CD14-positive monocyte (primary cell): ENCODE data around the gene SP6. TPM values are rescaled to one million over a fixed set of nuclear protein-coding genes. Genes with fewer than 3 reads are reported as not detected.
A peak's percentile ranks its signal among the peaks of the same experiment; 100 is the strongest.

Experiments used
- DNase-seq, 3 donors: peaks; one replicate each; pipeline ENCODE4 v3.0.0-alpha.2; 2011 to 2022
- H2AFZ ChIP-seq: 2 replicates; pipeline ENCODE4 v1.6.0; 2012; ENCODE audit warnings: mild to moderate bottlenecking, low read depth, low read length, inconsistent platforms; ENCODE audit not compliant: insufficient read depth, poor library complexity, severe bottlenecking
- H3K27ac ChIP-seq, 2 donors: 1 replicate in 1 of 2; 2 replicates in 1 of 2; pipeline ENCODE4 v1.5.1; 2012 to 2013; ENCODE audit warnings: low read length in 2 of 2, control low read depth in 1 of 2, inconsistent platforms in 1 of 2, low read depth in 1 of 2, mild to moderate bottlenecking in 1 of 2
- H3K27me3 ChIP-seq, 2 donors: one replicate each; pipeline versions ENCODE4 v1.6.0 to v1.6.1; 2011 to 2013; ENCODE audit warnings: low read length in 2 of 2; ENCODE audit not compliant: control insufficient read depth in 2 of 2, insufficient read depth in 2 of 2
- H3K36me3 ChIP-seq, 2 donors: replicated peaks in 1 of 2; 1 replicate in 1 of 2; 2 replicates in 1 of 2; pipeline versions ENCODE4 v1.5.1 to v1.6.1; 2012 to 2013; ENCODE audit warnings: low read length in 2 of 2, control low read depth in 1 of 2, inconsistent platforms in 1 of 2, mild to moderate bottlenecking in 1 of 2; ENCODE audit not compliant: insufficient read depth in 2 of 2, control insufficient read depth in 1 of 2
- H3K4me1 ChIP-seq, 2 donors: 1 replicate in 1 of 2; 2 replicates in 1 of 2; pipeline versions ENCODE4 v1.5.1 to v1.6.1; 2012 to 2013; ENCODE audit warnings: low read length in 2 of 2, control low read depth in 1 of 2, inconsistent platforms in 1 of 2, mild to moderate bottlenecking in 1 of 2, moderate library complexity in 1 of 2; ENCODE audit not compliant: insufficient read depth in 2 of 2, control insufficient read depth in 1 of 2
- H3K4me2 ChIP-seq: replicated peaks from 2 replicates; pipeline ENCODE3; 2012; ENCODE audit warnings: low read length, moderate library complexity, mild to moderate bottlenecking; ENCODE audit not compliant: poor library complexity, severe bottlenecking; ENCODE audit errors: extremely low read depth
- H3K4me3 ChIP-seq, 3 experiments: fragments of 200-600 bp in 1 of 3; sonication (generic) in 1 of 3; replicated peaks in 1 of 3; 1 replicate in 2 of 3; 2 replicates in 1 of 3; pipeline ENCODE4 v1.5.1; 2011 to 2013; ENCODE audit warnings: low read length in 3 of 3, mild to moderate bottlenecking in 3 of 3, control low read depth in 2 of 3, low read depth in 2 of 3, inconsistent platforms in 1 of 3, moderate library complexity in 1 of 3
- H3K79me2 ChIP-seq: 2 replicates; pipeline ENCODE4 v1.6.0; 2012; ENCODE audit warnings: mild to moderate bottlenecking, control low read depth, inconsistent platforms, low read length, moderate library complexity; ENCODE audit not compliant: insufficient read depth
- H3K9ac ChIP-seq: 2 replicates; pipeline ENCODE4 v1.6.0; 2017; ENCODE audit warnings: low read length, mild to moderate bottlenecking; ENCODE audit not compliant: insufficient read depth, poor library complexity, severe bottlenecking
- H3K9me3 ChIP-seq, 2 donors: replicated peaks in 1 of 2; 1 replicate in 1 of 2; 2 replicates in 1 of 2; pipeline versions ENCODE4 v1.5.1 to v1.6.1; 2012 to 2013; ENCODE audit warnings: low read length in 2 of 2, control low read depth in 1 of 2; ENCODE audit not compliant: control insufficient read depth in 1 of 2, insufficient read depth in 1 of 2
- H4K20me1 ChIP-seq: 2 replicates; pipeline ENCODE4 v1.6.0; 2012; ENCODE audit warnings: mild to moderate bottlenecking, low read length, control low read depth, moderate library complexity; ENCODE audit not compliant: insufficient read depth
- H3K27ac Mint-ChIP-seq, 7 donors: one replicate each; pipeline ENCODE4 v1.8.0; 2020; ENCODE audit warnings: mild to moderate bottlenecking in 7 of 7, mixed read lengths in 7 of 7, moderate library complexity in 6 of 7, inconsistent platforms in 2 of 7
- H3K27me3 Mint-ChIP-seq, 3 donors: one replicate each; pipeline ENCODE4 v1.8.0; 2021 to 2022; ENCODE audit warnings: low read depth in 3 of 3, mild to moderate bottlenecking in 3 of 3, mixed read lengths in 3 of 3, moderate library complexity in 3 of 3, inconsistent platforms in 1 of 3
- H3K36me3 Mint-ChIP-seq, 2 donors: one replicate each; pipeline ENCODE4 v1.8.0; 2020; ENCODE audit warnings: mixed read lengths in 2 of 2, inconsistent platforms in 1 of 2, mild to moderate bottlenecking in 1 of 2
- H3K4me1 Mint-ChIP-seq: one replicate; pipeline ENCODE4 v1.8.0; 2020; ENCODE audit warnings: mild to moderate bottlenecking, mixed read lengths
- H3K4me3 Mint-ChIP-seq, 2 donors: one replicate each; pipeline ENCODE4 v1.8.0; 2020; ENCODE audit warnings: mild to moderate bottlenecking in 2 of 2, mixed read lengths in 2 of 2, moderate library complexity in 1 of 2
- H3K9me3 Mint-ChIP-seq, 7 donors: one replicate each; pipeline ENCODE4 v1.8.0; 2020 to 2022; ENCODE audit warnings: mixed read lengths in 7 of 7, mild to moderate bottlenecking in 6 of 7, moderate library complexity in 6 of 7, inconsistent platforms in 2 of 7
- WGBS: methylation state at CpG from one replicate; pipeline ENCODE4 v1.1.5; 2013; ENCODE audit warnings: missing lambda C conversion rate; ENCODE audit not compliant: insufficient coverage; 5-methylcytosine and 5-hydroxymethylcytosine counted together
- intact Hi-C, 2 donors: fragments of 100-400 bp; cut with micrococcal nuclease; formaldehyde crosslinking; loops; one replicate each; pipeline versions ENCODE4 v1.15.0 to v1.15.1; 2023
- polyA plus RNA-seq, 3 donors: library from polyadenylated mRNA; depleted of rRNA in 1 of 3; unstranded in 2 of 3; stranded (reverse) in 1 of 3; fragments of 300-500 nt in 2 of 3; fragments of >200 nt in 1 of 3; fragmentation: Illumina TruSeq in 2 of 3; gene quantifications; 1 replicate in 2 of 3; 2 replicates in 1 of 3; pipeline ENCODE4 v1.2.3, GENCODE V29; 2012 to 2021
- TF ChIP-seq, protein P1 (sequence below): fragments of 200-600 bp; IDR thresholded peaks from one replicate; pipeline ENCODE4 v1.8.0; 2022; ENCODE audit warnings: antibody characterized with exemption, mild to moderate bottlenecking

The SP6 gene
- polyA plus RNA-seq, 3 donors: 0.06 TPM; not detected in 2

DNA sequence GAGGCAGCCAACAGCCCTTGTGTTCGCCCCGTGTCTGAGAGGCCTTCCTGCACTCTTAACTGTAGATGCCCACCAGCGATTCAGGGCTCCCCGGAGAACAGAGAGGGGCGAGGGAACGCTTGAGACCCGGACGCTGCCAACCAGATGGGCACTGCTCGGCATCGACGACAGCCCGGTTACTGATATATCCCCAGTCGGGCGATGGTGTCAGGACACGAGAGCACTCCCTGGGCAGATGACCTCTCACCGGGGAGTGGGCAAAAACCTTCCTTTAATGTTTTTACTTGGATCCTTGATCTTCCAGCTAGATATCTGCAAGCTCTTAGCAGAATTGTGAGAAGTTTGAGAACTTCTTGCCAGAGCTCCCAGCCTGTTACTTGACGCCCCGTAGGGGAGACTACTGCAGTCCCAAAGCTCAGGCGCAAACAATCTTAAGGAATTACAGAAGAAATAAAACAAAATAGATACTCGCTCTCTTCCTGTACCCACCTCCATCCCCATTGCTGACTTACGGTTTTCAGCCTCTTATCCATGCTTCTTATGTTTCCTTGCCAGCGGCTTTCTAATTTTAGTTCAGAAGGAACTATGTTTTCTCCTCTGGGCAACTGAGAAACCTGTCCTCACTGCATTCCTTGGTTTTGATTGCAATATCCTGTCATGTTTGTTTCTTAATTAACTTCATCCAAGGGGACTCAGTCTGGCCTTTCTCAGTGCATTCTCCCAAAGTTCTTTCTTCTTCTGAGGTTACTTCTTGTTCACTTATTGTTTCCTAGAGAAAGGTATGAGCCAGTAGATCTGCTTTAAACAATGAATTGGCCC lies 45.9 kb upstream of the SP6 start:
- Histone ChIP-seq H2AFZ (peak overlapping the region; percentile 93), H3K4me3 (peak overlapping the region; percentile 90 to 99 (median 92)), H3K27ac (peak overlapping the region; percentile 69 to 95), H3K9me3 (no peaks in the 10 kb centered on the region), H3K4me2 (peak overlapping the region; percentile 99), H3K9ac (peak overlapping the region; percentile 91), H3K4me1 (peaks cover 28 to 45% of the 10 kb centered on the region in 2 donors), H3K79me2 (peaks cover 64% of the 10 kb centered on the region), H4K20me1 (peaks cover 6% of the 10 kb centered on the region), H3K27me3 (no peaks in the 10 kb centered on the region), H3K36me3 (peaks cover 6 to 28% of the 10 kb centered on the region in 2 donors)
- intact Hi-C loops: loop anchor here (2.0 to 10.0 kb wide), 4 partner anchors 44 to 232 kb away; partner anchors contain the start of gene PNPO (in 2 of the 2)
- Mint-ChIP-seq H3K4me3 (peak overlapping the region; percentile 86 to 92), H3K4me1 (peaks cover 38% of the 10 kb centered on the region), H3K27ac (peak overlapping the region; percentile 85 to 97 (median 94)), H3K36me3 (peaks cover 25 to 30% of the 10 kb centered on the region in 2 donors), H3K27me3 (peaks cover 0 to 2% (median 0%) of the 10 kb centered on the region in 3 donors), H3K9me3 (no peaks in the 10 kb centered on the region)
- TF ChIP-seq, protein P1, sequence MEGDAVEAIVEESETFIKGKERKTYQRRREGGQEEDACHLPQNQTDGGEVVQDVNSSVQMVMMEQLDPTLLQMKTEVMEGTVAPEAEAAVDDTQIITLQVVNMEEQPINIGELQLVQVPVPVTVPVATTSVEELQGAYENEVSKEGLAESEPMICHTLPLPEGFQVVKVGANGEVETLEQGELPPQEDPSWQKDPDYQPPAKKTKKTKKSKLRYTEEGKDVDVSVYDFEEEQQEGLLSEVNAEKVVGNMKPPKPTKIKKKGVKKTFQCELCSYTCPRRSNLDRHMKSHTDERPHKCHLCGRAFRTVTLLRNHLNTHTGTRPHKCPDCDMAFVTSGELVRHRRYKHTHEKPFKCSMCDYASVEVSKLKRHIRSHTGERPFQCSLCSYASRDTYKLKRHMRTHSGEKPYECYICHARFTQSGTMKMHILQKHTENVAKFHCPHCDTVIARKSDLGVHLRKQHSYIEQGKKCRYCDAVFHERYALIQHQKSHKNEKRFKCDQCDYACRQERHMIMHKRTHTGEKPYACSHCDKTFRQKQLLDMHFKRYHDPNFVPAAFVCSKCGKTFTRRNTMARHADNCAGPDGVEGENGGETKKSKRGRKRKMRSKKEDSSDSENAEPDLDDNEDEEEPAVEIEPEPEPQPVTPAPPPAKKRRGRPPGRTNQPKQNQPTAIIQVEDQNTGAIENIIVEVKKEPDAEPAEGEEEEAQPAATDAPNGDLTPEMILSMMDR: no peak
- WGBS: 0% methylated on average over 18 of the region's 22 CpGs
- no peak for DNase-seq

DNA sequence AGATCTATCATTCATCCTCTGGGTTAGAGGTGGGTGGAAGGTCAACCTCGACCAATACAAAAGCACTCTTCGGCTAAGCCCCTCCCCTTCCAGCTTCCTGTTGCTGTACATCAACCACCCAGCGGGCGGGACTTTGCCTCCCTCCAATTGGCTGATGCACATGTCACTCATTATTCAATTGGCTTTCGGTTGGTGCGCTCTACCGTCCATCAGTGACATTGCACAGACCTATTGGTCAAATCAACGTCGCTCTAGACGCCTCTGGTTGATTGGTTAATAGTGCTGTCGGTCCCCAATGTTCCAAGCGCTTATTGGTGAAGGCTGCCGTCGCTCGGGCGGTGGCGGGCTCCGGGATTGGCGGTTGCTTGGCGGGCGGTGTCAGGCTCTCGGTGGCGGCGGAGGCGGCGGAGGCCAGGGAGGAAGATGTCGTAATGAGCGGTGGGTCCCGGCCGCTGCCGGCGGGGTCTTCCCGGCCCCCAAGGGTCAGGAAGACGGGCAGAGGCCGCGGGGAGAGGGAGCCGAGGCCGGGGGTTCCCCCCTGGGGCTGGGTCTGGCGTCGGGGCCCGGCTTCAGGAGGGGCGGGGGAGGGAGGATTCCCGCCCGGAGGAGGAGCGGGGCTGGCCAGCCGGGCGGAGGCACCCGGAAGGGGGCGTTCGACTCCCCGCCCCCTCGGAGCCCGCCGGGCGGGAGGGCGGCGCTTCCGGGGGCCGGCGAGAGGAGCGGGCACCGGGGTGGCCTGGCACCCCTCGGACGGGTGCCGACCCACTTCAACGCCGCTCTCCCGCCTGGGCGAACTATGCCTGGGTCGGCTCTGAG lies 45.1 kb upstream of the SP6 start, which contains the start of gene SP2:
SP2 (plus strand) TSS at position 381 of the 816 bp plus-strand sequence; CDS start at position 432, 51 bp downstream.
- Histone ChIP-seq H3K9ac (peak within 1 kb of the TSS; percentile 91), H2AFZ (peak within 1 kb of the TSS; percentile 97), H3K27me3 (no peaks in the 10 kb centered on the region), H3K27ac (peak within 1 kb of the TSS; percentile 69 to 95), H3K9me3 (no peaks in the 10 kb centered on the region), H4K20me1 (peaks cover 5% of the 10 kb centered on the region), H3K36me3 (peaks cover 6 to 22% of the 10 kb centered on the region in 2 donors), H3K79me2 (peaks cover 57% of the 10 kb centered on the region), H3K4me1 (peaks cover 28 to 53% of the 10 kb centered on the region in 2 donors), H3K4me3 (peak within 1 kb of the TSS; percentile 90 to 99 (median 92)), H3K4me2 (peak within 1 kb of the TSS; percentile 99)
- under 1% methylated on average over 62 of the region's 70 CpGs for WGBS
- intact Hi-C loops: loop anchor here (1.0 to 10.0 kb wide), 6 partner anchors 45 to 231 kb away; partner anchors contain the start of genes PNPO (in 2 of the 2) and CDK5RAP3 (in 1 of the 2)
- Mint-ChIP-seq H3K9me3 (no peaks in the 10 kb centered on the region), H3K27ac (peak within 1 kb of the TSS; percentile 85 to 97 (median 95)), H3K27me3 (no peaks in the 10 kb centered on the region), H3K36me3 (peaks cover 17 to 22% of the 10 kb centered on the region in 2 donors), H3K4me3 (peak within 1 kb of the TSS; percentile 91 to 95), H3K4me1 (peaks cover 45% of the 10 kb centered on the region)
- TF ChIP-seq, protein P1: no peak
- DNase-seq: peak; percentile 100
